GM21526 (cell line): Measurements from ENCODE around the gene S100A12.
"Not testable (repeated sequence)": the region's sequence is repeated elsewhere in the genome, so short reads cannot be mapped to it uniquely, and the experiment has no call there.

Experiments
- ATAC-seq: cut with Tn5 transposase; IDR thresholded peaks from one replicate; pipeline ENCODE4 v1.9.1; 2021; ENCODE audit warnings: moderate library complexity; ENCODE audit not compliant: unreplicated experiment, low FRiP score

The S100A12 gene

DNA sequence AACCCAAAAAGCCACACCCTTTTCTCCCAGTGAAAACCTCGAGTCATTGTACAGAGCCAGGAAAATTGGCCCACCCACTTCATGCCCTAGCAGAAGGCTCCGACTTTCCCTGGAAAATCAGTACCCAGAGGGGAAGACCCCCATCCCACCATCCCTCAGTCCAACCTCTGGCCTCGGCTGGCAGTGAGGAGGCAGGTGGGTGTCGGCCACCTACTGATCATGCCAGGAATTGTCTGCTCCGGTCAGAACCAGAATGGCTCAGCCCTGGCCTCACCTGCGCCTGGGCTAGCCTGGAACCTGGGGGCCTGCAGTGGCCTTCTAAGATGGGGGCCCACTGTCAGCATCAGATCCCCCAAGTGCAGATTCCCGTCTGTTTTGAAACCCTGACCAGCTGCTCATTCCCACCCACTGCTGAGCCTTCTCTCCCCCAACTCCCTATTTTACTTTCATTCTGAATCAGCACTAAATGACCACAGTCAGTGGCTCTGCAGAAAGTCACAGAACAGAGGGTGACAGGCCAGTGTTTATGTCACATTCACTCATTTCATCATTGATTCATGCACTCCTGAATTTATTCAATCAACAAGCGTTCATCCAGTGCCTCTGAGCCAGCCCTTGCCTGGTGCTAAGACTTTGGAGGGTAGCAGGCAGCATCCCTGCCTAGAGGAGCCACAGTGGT, 20.8 kb downstream of the S100A12 start:
- no peak for ATAC-seq

DNA sequence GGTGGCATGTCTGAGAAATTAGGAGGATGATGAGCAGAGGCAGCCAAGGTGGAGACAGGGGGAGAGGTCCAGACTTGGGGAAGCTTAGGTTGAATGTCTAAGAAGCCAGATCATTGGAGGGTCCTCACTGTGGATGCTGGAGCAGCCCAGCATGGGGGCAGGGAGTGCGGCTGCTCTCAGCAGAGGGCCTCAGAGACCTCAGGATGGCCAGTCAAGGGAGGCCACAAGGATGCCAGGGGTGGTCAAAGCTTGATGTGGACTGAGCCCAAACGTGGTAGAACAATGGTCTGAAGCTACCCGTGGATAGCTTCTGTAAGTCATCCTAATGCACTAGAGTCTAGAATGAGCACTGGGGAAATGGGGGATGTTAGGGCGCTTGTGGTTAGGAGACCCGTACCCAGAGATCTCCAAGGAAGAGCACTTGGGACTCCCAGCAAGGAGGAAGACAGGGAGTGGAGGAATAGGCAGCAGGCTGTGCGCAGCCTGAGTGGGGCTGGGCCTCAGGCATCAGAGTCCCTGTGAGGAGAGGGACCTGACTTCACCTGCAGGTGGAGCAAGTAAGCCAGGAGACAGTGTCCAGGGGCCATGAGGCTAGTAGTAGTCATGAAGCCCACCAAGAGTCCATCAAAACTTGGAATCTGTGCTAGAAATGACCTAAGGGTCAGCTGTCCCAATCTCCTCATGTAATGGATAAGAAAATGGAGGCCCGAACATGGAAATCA, 22.0 kb downstream of the S100A12 start:
- no peak for ATAC-seq

DNA sequence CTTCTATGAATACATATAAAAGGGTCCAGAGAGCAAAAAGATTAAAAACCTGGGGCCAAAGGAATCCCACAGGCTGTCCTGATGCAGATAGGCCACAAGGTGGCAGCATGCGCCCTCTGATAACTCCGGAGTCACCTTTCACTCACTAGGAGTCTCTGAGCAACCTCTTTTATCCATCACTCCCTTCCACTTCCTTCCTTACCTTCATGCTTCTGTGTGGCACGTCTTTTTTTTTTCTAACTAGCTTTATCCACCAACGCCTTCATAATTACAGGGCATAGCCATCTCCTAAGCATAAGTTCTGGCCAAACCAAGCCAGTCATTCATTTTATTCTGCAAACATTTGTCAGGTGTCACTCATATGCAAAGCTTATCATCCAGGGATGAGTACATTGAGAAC, 22.9 kb downstream of the S100A12 start:
- ATAC-seq: peak; percentile 52

DNA sequence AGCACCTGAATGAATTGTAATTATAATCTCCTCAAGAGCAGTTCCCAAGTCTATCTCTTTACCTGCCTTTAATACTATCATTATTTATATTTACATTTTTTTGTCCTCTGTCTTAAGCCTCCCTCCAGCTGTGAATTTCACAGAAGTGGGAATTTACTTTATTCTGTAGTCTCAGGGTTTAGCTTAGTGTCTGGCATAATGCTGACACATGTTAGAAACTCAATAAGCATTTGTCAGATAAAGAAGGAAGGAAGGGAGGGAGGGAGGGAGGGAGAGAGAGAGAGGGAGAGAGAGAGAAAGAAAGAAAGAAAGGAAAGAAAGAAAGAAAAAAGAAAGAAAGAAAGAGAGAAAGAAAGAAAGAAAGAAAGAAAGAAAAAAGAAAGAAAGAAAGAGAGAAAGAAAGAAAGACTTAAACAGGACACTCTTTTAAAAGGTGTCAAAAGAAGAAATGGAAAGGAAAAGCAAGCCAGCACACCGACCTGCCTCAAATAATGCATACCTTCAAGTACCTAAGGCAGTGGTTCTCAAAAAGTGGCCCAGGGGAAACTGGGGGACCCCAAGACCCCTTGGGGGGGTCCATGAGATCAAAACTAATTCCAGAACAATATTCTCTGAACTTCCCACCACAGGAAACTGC, 25.0 kb downstream of the S100A12 start:
- ATAC-seq: no peak

- ATAC-seq: no peak
Observed at GRCh38 chr1:153349363-153350320, 25.8 kb downstream of the S100A12 start.

GRCh38 chr1:153348511-153349362, 26.7 kb downstream of the S100A12 start, which contains the start of gene PGLYRP4:
PGLYRP4 (minus strand) TSS chr1:153348841; CDS start chr1:153347932, 909 bp downstream.
- ATAC-seq: no peak

- ATAC-seq: no peak
Observed at GRCh38 chr1:153347856-153348255, 27.6 kb downstream of the S100A12 start.

DNA sequence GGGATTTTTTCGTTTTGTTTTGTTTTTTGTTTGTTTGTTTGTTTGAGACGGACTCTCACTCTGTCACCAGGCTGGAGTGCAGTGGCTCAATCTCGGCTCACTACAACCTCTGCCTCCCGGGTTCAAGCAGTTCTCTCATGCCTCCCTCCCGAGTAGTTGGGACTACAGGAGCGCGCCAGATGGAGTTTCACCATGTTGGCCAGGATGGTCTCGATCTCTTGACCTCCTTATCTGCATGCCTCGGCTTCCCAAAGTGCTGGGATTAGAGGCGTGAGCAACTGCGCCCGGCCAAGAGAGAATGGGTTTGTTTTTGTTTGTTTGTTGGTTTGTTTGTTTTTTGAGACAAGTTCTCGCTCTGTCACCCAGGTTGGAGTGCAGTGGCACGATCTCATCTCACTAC, 28.4 kb downstream of the S100A12 start:
- ATAC-seq: not testable (repeated sequence)

DNA sequence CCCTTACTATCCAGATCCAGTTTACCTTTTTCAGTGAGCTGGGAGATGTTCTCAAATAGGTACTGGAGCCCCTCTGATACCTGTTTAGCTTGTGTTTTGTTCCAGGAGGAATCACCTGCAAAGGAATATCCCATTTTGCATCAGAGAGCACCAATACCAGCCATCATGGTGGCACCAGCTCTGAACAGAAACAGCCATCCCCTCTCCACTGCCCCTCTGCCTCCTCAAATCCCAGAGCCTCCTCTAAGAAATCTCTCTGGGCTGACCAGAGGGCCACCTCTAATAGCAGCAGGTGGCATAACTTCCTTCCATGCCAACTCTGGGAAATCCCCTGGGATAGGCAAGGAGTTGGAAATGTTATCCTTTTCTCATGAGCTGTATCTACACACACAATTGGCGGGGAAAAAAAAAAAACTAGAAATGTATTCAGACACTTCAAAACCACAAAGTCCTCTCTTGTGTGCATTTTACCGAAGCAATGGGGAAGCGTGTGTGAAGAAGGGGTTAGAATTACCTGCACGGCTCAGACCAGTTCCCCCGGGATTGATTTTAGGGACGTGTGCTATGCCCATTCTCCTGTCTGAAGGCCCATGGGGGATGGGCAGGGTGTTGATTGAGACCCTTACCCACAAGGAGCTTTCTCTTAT, 29.2 kb downstream of the S100A12 start:
- no peak for ATAC-seq

DNA sequence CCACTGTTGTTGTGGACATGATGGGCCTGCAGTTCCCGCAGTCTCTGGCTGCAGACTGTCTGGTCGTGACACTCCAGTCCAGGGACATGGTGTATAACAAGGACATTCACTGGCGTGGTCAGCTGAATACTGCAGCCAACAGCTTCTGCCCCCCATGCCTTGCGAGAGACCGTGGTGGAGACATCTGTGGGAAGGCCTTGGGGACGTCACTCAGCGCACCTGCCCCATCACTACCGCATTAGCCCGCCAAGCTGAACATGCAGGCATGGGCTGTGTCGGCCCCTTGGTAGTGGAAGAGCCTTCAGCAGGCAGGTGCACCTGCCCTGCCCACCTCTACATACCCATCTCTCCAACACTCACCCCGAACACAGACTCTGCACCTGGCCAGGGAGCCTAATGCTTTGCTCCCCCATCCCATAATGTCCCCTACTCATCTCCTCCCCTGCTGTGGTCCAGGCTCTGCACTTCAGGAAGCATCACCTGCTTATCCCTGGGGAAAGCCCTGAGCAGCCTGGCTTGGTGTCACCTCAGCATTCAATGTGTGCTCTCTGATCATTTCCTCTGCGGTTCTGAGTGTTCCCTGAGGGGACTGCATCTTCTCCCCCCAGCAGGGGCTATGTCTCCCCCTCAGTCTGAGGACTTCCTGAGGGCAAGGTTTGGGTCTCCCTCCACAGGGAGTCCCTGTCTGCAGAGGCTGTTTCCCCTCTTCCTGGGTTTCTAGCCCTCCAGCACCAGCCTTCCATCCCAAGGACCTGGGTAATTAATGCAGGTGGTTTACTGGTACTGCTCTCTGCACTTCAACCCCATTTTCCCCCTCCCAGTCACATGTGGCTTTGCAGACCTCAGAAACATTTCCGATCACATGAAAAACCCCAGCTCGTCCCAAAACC, 30.0 kb downstream of the S100A12 start:
- no peak for ATAC-seq

DNA sequence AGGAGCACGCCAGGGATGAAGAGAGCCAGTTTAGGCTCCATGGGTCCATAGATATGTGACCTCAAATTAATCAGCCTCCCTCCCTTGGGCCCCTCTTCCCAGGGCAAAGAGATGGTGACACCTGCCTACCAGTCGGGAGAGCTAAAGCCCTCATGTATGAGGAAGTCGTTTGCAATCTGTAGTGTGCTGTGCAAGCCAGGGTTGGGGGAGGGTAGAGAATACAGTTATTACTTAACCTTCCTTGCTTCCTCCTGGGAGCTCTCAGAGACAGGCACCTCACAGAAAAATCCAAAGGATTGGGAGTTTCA, 30.7 kb downstream of the S100A12 start:
- ATAC-seq: no peak

GRCh38 chr1:153343811-153344717, 31.4 kb downstream of the S100A12 start:
- ATAC-seq: no peak

GRCh38 chr1:153343040-153343681, 32.3 kb downstream of the S100A12 start:
- no peak for ATAC-seq

GRCh38 chr1:153342178-153342577, 33.2 kb downstream of the S100A12 start:
- no peak for ATAC-seq

DNA sequence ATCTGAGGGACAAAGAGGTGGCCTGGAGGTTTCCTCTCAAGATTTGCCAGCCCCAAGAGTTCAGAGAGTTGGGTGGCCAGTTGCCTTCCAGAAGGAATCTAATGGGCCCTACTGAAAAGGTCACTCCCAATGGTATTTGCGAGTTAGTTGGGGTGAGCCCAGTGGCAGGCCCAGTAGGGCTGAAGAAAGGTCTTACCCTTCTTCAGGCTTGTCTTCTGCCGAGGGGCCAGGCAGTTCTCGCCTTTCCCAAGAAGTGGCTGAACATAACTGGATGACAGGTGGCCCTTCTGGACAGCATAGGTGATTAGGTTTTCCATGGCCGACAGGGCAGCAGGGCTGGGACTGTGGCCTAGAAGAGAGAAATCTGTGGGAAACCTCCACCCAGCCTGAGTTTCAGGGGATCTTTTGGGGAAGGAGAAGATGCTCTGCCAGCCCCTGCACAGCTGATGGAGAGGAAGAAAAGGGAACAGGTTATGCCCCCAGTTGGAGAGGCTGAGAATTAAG, 33.9 kb downstream of the S100A12 start:
- no peak for ATAC-seq

GRCh38 chr1:153340356-153340755, 35.1 kb downstream of the S100A12 start:
- ATAC-seq: no peak

DNA sequence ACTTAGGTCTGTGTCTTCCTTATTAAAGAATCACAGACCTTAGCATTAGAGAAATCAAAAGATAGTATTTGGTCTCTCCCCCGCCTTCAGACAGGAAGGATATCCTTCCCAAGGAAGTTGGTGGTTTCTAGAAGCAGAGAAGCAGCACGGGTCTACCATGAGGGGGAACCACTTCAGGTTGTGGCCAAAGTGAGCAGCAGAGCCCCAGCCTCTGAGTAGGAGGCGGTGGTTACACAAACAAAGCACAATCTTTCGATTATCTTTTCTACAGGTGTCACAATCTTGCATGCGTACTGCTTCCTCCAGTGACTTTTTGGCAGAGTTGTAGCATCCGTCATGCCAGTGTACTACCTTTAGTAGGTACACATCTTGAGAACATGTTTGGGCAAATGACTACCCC, 35.6 kb downstream of the S100A12 start:
- no peak for ATAC-seq
